HG03025 (cell line): ENCODE data around the gene ST3GAL5.

ENCODE experiments used
- ATAC-seq: cut with Tn5 transposase; IDR thresholded peaks from one replicate; pipeline ENCODE4 v1.9.1; 2021; ENCODE audit warnings: mild to moderate bottlenecking, moderate library complexity; ENCODE audit not compliant: unreplicated experiment, low FRiP score

ST3GAL5 gene

GRCh38 chr2:85811180-85812093, 77.4 kb downstream of the ST3GAL5 start:
- ATAC-seq, result no peak

- no peak for ATAC-seq
Observed at GRCh38 chr2:85810371-85811179, 78.2 kb downstream of the ST3GAL5 start.

- no peak for ATAC-seq
Observed at GRCh38 chr2:85807756-85808155, 81.0 kb downstream of the ST3GAL5 start.

- ATAC-seq, result no peak
Observed at GRCh38 chr2:85806358-85807118, 82.3 kb downstream of the ST3GAL5 start.

GRCh38 chr2:85804583-85804982, 84.2 kb downstream of the ST3GAL5 start:
- ATAC-seq, result no peak

GRCh38 chr2:85803704-85804425, 84.9 kb downstream of the ST3GAL5 start:
- ATAC-seq, result no peak

- ATAC-seq, result no peak
Observed at GRCh38 chr2:85802354-85803103, 86.3 kb downstream of the ST3GAL5 start.

GRCh38 chr2:85801871-85802270, 86.9 kb downstream of the ST3GAL5 start:
- ATAC-seq, result no peak

- no peak for ATAC-seq
Observed at GRCh38 chr2:85800586-85800985, 88.2 kb downstream of the ST3GAL5 start.

- ATAC-seq, result no peak
Observed at GRCh38 chr2:85799215-85799956, 89.4 kb downstream of the ST3GAL5 start.

- no peak for ATAC-seq
Observed at GRCh38 chr2:85797921-85798320, 90.9 kb downstream of the ST3GAL5 start.

- no peak for ATAC-seq
Observed at GRCh38 chr2:85797263-85797660, 91.5 kb downstream of the ST3GAL5 start.

- ATAC-seq, result no peak
Observed at GRCh38 chr2:85796341-85797262, 92.2 kb downstream of the ST3GAL5 start.

GRCh38 chr2:85796046-85796340, 92.8 kb downstream of the ST3GAL5 start:
- no peak for ATAC-seq

- ATAC-seq, result no peak
Observed at GRCh38 chr2:85795331-85796045, 93.3 kb downstream of the ST3GAL5 start.

GRCh38 chr2:85794491-85795121, 94.2 kb downstream of the ST3GAL5 start:
- ATAC-seq, result no peak

- ATAC-seq, result no peak
Observed at GRCh38 chr2:85794038-85794441, 94.8 kb downstream of the ST3GAL5 start.
